ENCODE measurements around the gene BMERB1. TPM values are rescaled to one million over a fixed set of nuclear protein-coding genes. Genes with fewer than 3 reads are reported as not detected.

BMERB1 gene
- total RNA-seq, 1 experiment from 2014 or later = 80.0 TPM

DNA sequence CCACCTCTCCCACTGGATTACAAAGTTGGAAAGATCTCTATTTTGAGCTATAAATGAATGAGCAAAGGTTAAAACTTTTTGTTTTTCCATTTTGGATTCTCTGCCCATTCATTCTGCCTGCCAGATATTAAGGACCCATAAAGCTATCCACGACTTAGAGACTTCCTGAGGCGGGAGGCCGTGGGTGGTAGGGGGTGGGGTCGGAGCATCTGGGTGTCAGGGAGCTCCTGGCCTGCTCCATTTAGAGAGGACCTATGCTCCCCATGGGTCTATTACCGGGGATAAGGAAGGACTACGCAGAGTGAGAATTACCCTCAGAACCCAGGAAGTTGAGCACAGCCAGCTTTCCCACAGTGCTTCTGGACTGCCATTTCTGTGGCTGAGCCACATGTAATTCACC, 162.7 kb downstream of the BMERB1 start:
- DNase-seq (ENCODE audit: low read depth, low spot score) (no peak), ATAC-seq (0 out of 2 replicates have a peak, but pooled peaks have one; percentile 6)
- Histone ChIP-seq H3K27ac (ENCODE audit: low read length) (peak overlapping the region; percentile 1; the same call in 1 of the 2 replicates), H3K27me3 (ENCODE audit: control insufficient read depth, insufficient read depth, low read length) (no peaks in the 10 kb centered on the region), H3K9me3 (ENCODE audit: control insufficient read depth, insufficient read depth, low read depth, low read length) (no peaks in the 10 kb centered on the region; the same call in 1 of the 2 replicates), H3K36me3 (ENCODE audit: control insufficient read depth, insufficient read depth, low read length) (peaks cover 7% of the 10 kb centered on the region), H3K4me1 (ENCODE audit: control insufficient read depth, insufficient read depth, low read length) (peaks cover 16% of the 10 kb centered on the region; the same call in 1 of the 2 replicates), H3K4me3 (ENCODE audit: low read depth in 2 of 2, low read length in 2 of 2) (no peak overlapping the region)
- ChIA-PET POLR2A (interaction anchor here (0.6 to 1.1 kb wide), 2 partner anchors 15 to 47 kb away, joined by 3 to 5 read pairs; no protein-coding TSS in a partner anchor), CTCF (no interaction called here)
- in situ Hi-C loops (cut with HindIII; ENCODE audit: low pct_unique_long_range_greater_than_20kb, low sequenced_read_pairs) (loop anchor here (5.0 kb wide), 1 partner anchor 90 kb away; no protein-coding TSS in a partner anchor), intact Hi-C loops (cut with micrococcal nuclease; ENCODE audit: unreplicated experiment) (loop anchor here (10.0 kb wide), 1 partner anchor 162 kb away; the partner anchor contains the start of gene BMERB1)
- TF ChIP-seq, protein P1, sequence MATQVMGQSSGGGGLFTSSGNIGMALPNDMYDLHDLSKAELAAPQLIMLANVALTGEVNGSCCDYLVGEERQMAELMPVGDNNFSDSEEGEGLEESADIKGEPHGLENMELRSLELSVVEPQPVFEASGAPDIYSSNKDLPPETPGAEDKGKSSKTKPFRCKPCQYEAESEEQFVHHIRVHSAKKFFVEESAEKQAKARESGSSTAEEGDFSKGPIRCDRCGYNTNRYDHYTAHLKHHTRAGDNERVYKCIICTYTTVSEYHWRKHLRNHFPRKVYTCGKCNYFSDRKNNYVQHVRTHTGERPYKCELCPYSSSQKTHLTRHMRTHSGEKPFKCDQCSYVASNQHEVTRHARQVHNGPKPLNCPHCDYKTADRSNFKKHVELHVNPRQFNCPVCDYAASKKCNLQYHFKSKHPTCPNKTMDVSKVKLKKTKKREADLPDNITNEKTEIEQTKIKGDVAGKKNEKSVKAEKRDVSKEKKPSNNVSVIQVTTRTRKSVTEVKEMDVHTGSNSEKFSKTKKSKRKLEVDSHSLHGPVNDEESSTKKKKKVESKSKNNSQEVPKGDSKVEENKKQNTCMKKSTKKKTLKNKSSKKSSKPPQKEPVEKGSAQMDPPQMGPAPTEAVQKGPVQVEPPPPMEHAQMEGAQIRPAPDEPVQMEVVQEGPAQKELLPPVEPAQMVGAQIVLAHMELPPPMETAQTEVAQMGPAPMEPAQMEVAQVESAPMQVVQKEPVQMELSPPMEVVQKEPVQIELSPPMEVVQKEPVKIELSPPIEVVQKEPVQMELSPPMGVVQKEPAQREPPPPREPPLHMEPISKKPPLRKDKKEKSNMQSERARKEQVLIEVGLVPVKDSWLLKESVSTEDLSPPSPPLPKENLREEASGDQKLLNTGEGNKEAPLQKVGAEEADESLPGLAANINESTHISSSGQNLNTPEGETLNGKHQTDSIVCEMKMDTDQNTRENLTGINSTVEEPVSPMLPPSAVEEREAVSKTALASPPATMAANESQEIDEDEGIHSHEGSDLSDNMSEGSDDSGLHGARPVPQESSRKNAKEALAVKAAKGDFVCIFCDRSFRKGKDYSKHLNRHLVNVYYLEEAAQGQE (IDR thresholded peaks at IDR 0.05; ENCODE audit: insufficient read depth in 1 of 2, low read depth in 2 of 2, low read length in 1 of 2) = no peak
- TF ChIP-seq POLR2AphosphoS5 (IDR thresholded peaks at IDR 0.05; ENCODE audit: low read depth, low read length) = no peak
- no peak for TF ChIP-seq TCF7L2 (IDR thresholded peaks at IDR 0.05; ENCODE audit: low read depth, low read length)
- no peak for TF ChIP-seq SIN3A (IDR thresholded peaks at IDR 0.05; ENCODE audit: borderline replicate concordance, insufficient read depth, low read depth, low read length)
- TF ChIP-seq, protein P2, sequence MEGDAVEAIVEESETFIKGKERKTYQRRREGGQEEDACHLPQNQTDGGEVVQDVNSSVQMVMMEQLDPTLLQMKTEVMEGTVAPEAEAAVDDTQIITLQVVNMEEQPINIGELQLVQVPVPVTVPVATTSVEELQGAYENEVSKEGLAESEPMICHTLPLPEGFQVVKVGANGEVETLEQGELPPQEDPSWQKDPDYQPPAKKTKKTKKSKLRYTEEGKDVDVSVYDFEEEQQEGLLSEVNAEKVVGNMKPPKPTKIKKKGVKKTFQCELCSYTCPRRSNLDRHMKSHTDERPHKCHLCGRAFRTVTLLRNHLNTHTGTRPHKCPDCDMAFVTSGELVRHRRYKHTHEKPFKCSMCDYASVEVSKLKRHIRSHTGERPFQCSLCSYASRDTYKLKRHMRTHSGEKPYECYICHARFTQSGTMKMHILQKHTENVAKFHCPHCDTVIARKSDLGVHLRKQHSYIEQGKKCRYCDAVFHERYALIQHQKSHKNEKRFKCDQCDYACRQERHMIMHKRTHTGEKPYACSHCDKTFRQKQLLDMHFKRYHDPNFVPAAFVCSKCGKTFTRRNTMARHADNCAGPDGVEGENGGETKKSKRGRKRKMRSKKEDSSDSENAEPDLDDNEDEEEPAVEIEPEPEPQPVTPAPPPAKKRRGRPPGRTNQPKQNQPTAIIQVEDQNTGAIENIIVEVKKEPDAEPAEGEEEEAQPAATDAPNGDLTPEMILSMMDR (IDR thresholded peaks at IDR 0.05) = no peak
- no TSS peak for BruUV-seq (replicated peaks)

DNA sequence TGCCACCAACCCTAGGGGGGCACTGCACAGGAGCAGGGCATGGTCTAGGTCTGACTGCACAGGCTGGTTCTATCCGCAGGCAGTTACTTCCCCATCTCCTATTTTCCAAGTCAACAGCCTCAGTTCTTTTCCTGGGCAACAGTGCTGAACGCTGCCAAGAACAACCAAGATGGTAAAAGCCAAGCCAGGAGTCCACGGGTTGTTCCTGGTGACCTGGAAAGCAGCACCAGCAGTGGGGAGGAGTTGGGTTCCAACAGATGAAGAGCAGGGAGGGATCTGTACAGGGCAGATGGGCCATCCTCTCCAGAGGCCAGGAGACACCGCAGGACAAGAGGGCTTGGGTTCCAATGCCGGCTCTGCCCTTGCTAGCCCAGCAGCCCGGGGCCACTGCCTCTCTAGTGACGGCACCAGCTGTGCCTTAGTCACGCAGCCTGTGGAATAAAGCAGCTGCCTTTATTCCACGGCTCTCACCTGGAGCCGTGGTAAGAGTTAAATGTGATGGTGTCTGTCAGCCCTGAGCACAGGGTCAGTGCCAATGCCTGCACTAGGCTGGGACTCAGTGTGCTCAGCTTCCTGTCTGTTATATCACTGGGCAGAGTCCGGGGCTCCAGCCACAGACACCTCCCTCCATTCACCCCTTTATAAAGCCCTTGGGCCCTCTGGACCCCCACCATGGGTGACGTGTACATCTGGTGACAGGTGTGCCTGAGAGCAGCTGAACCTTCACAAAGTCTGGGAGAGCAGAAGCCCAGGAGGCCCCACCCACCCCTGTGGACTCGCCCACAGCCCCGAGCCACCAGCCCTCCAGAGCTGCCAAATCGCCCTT, 163.6 kb downstream of the BMERB1 start:
- intact Hi-C loops (cut with micrococcal nuclease; ENCODE audit: unreplicated experiment) = loop anchor here (10.0 kb wide), 1 partner anchor 163 kb away; the partner anchor contains the start of gene BMERB1
- H3K9me3 ChIP-seq (ENCODE audit: control insufficient read depth, insufficient read depth, low read depth, low read length) = no peaks in the 10 kb centered on the region; the same call in 1 of the 2 replicates
- ATAC-seq (peak; percentile 37; the same call in 1 of the 2 replicates), DNase-seq (ENCODE audit: low read depth, low spot score) (no peak)
- H3K36me3 ChIP-seq (ENCODE audit: control insufficient read depth, insufficient read depth, low read length) = peaks cover 7% of the 10 kb centered on the region
- no peak overlapping the region for H3K4me3 ChIP-seq (ENCODE audit: low read depth in 2 of 2, low read length in 2 of 2)
- in situ Hi-C loops (cut with HindIII; ENCODE audit: low pct_unique_long_range_greater_than_20kb, low sequenced_read_pairs) = loop anchor here (5.0 kb wide), 1 partner anchor 91 kb away; no protein-coding TSS in a partner anchor
- POLR2A ChIA-PET = interaction anchor here (0.6 to 1.1 kb wide), 2 partner anchors 46 to 62 kb away, joined by 4 to 5 read pairs; no protein-coding TSS in a partner anchor
- H3K27me3 ChIP-seq (ENCODE audit: control insufficient read depth, insufficient read depth, low read length) = no peaks in the 10 kb centered on the region
- no TSS peak for BruUV-seq (replicated peaks)
- CTCF ChIA-PET = no interaction called here
- peaks cover 10% of the 10 kb centered on the region; the same call in 1 of the 2 replicates for H3K4me1 ChIP-seq (ENCODE audit: control insufficient read depth, insufficient read depth, low read length)
- H3K27ac ChIP-seq (ENCODE audit: low read length) = peak overlapping the region; percentile 36; the same call in 1 of the 2 replicates
- TF ChIP-seq, protein P1 (IDR thresholded peaks at IDR 0.05; ENCODE audit: insufficient read depth in 1 of 2, low read depth in 2 of 2, low read length in 1 of 2) = no peak
- TF ChIP-seq POLR2AphosphoS5 (IDR thresholded peaks at IDR 0.05; ENCODE audit: low read depth, low read length) (no peak), TCF7L2 (IDR thresholded peaks at IDR 0.05; ENCODE audit: low read depth, low read length) (no peak), SIN3A (IDR thresholded peaks at IDR 0.05; ENCODE audit: borderline replicate concordance, insufficient read depth, low read depth, low read length) (no peak)
- TF ChIP-seq, protein P2 (IDR thresholded peaks at IDR 0.05) = no peak
